GM19035 (cell line): ENCODE data around the gene TNNI2.

Experiments
- ATAC-seq: cut with Tn5 transposase; IDR thresholded peaks from one replicate; pipeline ENCODE4 v1.9.1; 2021; ENCODE audit not compliant: unreplicated experiment

The TNNI2 gene

GRCh38 chr11:1832211-1832919, 6.4 kb upstream of the TNNI2 start:
- no peak for ATAC-seq

- no peak for ATAC-seq
Measured at GRCh38 chr11:1832920-1833295, 5.9 kb upstream of the TNNI2 start.

DNA sequence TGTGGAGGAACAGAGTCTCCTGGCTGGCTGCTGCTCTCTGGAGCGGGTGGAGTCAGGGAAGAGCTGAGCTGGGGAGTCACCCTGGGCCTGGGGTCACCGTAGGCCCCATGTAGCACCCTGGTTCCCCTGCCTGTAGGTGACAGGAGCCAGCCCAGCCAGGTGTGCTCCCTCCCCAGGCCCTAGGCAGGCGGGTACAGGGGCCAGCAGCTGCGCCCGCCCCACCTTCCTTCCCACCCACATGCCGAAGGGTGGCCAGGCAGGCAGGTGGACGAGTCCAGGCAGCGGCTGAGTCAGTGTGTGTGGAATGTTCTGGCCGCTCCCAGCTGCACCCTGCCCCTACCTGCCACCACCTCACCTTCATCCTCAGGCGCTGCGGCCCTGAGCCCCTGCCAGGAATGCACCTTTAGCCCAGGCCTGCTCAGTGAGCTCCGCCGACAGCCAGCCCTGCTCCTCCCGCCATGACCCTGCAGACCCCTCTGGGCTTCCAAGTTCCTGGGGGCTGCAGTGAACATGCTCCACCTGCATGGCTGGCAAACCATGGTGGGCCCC, 4.6 kb upstream of the TNNI2 start:
- no peak for ATAC-seq

GRCh38 chr11:1834779-1835670, 3.8 kb upstream of the TNNI2 start, which contains the start of gene SYT8:
Gene SYT8 (plus strand): TSS chr11:1834990. CDS start chr11:1835106, 116 bp downstream.
- no peak for ATAC-seq

GRCh38 chr11:1835671-1836010, 3.1 kb upstream of the TNNI2 start:
- ATAC-seq: no peak

DNA sequence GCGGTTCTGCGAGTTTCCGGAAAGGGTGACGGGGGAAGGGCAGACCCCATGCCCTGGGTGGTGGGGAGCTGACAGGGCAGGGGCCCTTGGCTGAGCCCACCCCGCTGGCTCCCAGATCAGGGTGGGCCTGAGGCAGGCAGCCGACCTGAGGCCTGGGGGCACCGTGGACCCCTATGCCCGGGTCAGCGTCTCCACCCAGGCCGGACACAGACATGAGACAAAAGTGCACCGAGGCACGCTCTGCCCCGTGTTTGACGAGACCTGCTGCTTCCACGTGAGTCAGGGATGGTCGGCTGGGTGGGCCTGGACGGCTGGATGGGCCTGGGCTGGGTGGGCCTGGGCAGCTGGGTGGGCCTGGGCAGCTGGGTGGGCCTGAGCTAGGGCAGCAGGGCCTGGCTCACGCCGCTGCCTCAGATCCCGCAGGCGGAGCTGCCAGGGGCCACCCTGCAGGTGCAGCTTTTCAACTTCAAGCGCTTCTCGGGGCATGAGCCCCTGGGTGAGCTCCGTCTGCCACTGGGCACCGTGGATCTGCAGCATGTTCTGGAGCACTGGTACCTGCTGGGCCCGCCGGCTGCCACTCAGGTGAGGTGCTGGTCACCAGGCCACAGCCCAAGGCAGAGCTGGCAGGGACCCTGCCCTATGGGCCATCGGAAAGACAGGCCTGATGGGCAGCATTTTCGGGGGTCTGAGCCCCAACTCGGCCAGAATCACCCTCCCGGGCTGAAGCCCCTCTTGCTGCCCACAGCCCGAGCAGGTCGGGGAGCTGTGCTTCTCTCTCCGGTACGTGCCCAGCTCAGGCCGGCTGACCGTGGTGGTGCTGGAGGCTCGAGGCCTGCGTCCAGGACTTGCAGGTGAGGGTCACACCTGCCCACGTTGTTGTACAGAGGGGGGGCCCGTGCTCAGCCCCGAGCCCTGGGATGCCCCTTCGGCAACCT, 2.5 kb upstream of the TNNI2 start:
- no peak for ATAC-seq

DNA sequence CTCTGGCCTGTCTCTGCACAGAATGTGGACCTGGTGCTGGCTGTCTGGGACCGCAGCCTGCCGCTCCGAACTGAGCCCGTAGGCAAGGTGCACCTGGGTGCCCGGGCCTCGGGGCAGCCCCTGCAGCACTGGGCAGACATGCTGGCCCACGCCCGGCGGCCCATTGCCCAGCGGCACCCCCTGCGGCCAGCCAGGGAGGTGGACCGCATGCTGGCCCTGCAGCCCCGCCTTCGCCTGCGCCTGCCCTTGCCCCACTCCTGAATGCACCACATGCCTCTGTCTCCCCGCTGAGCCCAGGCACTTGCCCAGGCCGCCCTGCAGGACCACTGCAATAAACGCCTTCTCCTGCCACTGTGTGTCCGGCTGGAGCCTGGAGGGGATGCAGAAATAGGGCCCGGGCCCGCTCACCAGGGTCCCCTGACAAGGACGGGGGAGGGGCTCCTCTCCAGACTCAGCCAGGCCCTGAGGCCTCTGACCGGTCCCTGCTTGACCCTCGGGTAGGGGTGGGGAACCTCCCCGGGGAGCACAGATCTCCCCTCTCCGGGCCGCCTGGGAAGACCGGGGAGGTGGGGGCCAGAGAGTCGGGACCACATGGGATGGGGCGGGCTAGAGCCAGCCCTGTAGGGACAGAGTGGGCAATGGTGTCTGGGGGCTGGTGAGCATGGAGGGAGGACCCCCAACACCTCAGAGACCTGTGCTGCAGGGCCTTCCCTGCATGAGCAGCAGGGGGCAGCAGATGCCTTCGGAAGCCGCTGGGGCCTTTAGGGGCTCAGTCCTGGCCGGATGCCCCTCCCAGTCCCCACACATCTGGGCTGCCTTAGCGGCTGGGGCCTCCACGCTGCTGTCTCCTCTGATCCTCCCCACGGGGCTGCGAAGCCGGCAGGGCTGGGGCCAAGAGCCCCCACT, 1.4 kb upstream of the TNNI2 start:
- ATAC-seq: no peak

GRCh38 chr11:1838077-1838425, 730 bp upstream of the TNNI2 start:
- no peak for ATAC-seq

DNA sequence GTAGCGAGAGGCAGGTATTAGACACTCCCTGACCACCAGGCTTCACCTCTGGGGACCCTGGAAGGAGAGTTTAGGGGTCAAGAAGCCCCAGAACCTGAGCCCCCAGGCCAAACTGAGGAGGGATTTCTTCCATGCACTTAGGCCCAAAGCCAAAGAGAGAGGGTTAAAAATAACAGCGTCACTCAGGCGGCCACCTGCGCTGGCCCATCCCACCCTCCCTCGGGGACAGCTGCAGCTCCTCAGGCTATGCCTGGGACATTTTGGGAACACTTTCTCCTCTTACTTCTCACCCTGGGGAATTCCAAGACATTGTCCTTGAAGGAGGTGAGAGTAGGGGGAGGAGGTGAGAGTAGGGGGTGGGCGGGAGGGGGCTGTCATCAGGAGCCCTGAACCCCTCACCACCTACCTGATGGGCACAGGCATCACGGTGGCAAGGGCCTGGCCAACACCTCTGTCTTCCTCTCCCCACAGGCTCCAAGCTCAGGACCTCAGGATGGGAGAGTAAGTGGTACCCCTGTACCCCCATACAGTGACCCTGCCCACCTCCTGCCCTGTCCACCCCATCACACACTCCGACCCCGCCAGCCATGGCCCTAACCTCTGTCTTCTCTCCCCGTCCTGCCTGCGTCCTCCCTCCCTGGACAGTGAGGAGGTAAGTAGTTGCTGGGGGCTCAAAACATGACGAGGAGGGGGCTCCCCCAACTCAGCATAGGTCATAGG, 583 bp downstream of the TNNI2 start:
- no peak for ATAC-seq

DNA sequence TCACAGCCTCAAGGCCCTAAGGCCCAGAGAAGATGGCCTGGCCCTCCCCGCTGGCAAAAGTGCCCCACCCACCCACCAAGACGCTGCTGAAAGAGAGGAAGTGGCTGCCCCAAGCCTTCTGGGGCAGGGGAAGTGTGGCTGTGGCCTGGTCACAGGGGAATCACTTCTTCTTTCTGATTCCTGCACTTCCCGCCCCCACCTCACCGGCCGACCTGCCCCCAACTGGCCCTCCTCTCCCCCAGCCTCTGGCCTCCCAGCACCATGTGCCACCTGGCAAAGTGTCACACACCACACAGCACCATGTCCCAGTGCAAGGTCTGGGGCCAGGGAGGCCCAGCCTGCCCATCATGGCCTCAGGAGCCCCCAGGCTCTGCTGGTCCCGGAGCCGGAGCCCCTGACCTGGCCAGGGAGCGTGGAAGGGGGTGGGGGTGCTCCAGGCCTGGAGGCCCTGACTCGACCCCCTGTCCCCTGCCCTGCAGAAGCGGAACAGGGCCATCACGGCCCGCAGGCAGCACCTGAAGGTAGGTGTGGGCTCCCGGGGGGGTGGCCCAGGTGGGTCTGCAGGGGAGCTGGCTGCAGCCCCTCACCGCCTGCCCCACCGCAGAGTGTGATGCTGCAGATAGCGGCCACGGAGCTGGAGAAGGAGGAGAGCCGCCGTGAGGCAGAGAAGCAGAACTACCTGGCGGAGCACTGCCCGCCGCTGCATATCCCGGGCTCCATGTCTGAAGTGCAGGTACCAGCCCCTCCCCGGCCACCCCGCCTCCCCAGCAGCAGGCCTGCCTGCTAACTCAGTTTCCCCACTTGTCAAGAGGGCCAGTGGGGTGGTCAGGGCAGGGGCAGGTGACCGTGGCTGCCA, 1.4 kb downstream of the TNNI2 start:
- ATAC-seq: peak; percentile 42

GRCh38 chr11:1840780-1841480, 2.1 kb downstream of the TNNI2 start:
- no peak for ATAC-seq

DNA sequence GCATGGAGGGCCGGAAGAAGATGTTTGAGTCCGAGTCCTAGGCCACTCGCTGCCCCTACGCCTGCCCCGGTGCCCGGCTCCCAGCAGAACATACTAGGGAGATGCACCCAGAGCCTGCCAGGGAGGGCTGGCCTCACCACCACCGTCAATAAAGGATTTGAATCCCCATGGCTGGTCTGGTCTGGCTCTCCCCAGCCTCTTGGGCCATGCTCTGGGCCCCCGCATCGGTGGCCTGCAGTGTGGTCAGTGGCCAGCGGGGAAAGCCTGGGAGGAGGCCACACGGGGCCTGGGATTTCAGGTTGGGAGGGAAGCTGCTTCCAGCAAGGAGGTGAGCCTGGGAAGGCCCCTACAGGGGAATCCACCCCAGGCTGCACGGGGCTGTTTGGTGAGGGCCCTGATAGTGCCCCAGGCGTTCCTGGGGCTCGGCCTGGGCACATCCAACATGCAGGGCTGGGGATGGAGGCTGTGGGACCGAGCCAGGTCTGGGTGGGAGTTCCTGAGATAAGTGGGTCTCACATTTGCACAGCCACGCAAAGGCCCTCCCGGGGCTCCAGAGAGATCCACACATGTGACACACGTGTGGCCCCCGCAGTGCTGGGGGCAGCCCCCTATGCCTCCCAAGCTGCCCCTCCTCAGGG, 2.8 kb downstream of the TNNI2 start:
- ATAC-seq: no peak

DNA sequence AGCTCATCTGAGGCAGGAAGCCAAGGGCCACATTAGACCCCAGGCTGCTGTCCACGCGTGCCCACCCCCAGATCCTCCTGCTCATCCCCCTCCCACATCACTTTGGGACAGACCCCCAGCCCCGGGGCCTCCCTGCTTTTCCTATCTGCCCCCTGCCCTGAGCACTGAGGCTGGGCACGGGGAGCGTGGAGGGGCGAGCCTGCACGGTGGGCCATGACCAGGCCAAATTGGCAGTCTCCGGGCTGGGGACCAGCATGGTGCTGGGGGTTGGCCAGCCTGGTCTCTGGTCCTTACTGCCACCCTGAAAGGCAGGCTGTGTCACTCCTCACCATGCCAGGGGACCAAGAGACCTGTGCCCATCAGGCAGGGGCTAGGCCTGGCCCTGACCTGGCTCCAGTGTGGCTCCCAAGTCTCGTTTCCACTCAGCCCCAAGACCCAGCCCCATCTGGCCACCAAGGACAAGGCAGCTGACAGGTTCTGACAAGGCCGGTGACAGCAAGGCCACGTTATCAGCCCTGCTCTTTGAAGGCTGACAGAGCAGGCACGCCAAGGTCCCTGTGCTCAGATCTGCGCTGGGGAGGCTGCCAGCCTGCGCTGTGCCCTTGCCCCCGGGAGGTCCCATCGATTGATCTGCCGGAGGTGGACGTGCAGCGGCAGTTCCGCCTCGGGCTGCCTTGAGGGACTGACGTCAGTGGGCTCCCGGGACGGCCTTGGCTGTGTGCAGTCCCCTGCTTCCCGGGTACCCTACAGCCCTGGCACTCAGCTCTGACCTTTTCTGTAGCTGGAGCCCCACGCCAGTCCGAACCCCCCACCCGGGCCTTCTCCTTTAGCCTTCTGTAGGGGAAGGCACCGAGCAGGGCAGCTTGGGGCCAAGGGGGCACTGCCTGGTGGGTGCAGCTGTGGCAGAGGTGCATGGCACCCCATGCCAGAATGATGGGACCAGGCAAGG, 3.6 kb downstream of the TNNI2 start:
- no peak for ATAC-seq

DNA sequence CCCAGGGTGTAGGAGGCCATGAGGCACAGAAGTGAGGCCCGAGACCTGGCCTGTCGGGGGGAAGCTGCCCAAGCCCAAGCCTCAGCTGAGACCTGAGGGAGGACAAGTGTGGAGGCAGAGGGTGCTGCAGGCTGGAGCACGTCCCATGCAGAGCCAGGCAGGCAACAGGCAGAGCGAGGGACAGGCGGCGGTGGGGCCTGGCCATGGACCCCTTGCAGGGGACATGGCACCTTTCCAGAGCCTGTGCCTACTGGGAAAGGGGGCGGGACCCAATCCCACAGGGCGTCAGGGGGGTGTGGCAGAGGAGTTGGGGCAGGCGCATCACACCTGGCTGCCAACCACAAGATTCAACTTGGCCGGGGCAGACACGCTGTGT, 4.3 kb downstream of the TNNI2 start:
- ATAC-seq: no peak

GRCh38 chr11:1843796-1844195, 5.0 kb downstream of the TNNI2 start:
- no peak for ATAC-seq
